Measurements from ENCODE around the gene C5orf63. TPM values are rescaled to one million over a fixed set of nuclear protein-coding genes. Genes with fewer than 3 reads are reported as not detected.

The C5orf63 gene
- total RNA-seq, 2 experiments from 2014 or later: 6.4 to 6.5 TPM

- ChIA-PET POLR2A (no interaction called here), CTCF (no interaction called here)
- Mint-ChIP-seq H3K27ac (no peak overlapping the region), H3K4me3 (no peak overlapping the region), H3K9me3 (ENCODE audit: insufficient read depth) (peaks cover 4% of the 10 kb centered on the region), H3K27me3 (ENCODE audit: low read depth) (no peaks in the 10 kb centered on the region), H3K36me3 (ENCODE audit: low read depth) (peaks cover 22% of the 10 kb centered on the region), H3K4me1 (ENCODE audit: low read depth) (no peaks in the 10 kb centered on the region)
- DNase-seq (no peak), ATAC-seq (no peak)
These were observed 21.7 kb downstream of the C5orf63 start for GRCh38 chr5:127051591-127051990.

- Mint-ChIP-seq H3K4me1 (ENCODE audit: low read depth) (no peaks in the 10 kb centered on the region), H3K27ac (no peak overlapping the region), H3K27me3 (ENCODE audit: low read depth) (no peaks in the 10 kb centered on the region), H3K36me3 (ENCODE audit: low read depth) (no peaks in the 10 kb centered on the region), H3K4me3 (no peak overlapping the region), H3K9me3 (ENCODE audit: insufficient read depth) (no peaks in the 10 kb centered on the region)
- ChIA-PET POLR2A (no interaction called here), CTCF (no interaction called here)
- ATAC-seq: no peak
- DNase-seq: no peak
These were observed 26.8 kb downstream of the C5orf63 start for GRCh38 chr5:127046343-127047072.

- no peak overlapping the region for H3K27ac Mint-ChIP-seq
- no peaks in the 10 kb centered on the region for H3K27me3 Mint-ChIP-seq (ENCODE audit: low read depth)
- H3K9me3 Mint-ChIP-seq (ENCODE audit: insufficient read depth): no peaks in the 10 kb centered on the region
- H3K4me1 Mint-ChIP-seq (ENCODE audit: low read depth): no peaks in the 10 kb centered on the region
- CTCF ChIA-PET: no interaction called here
- H3K36me3 Mint-ChIP-seq (ENCODE audit: low read depth): no peaks in the 10 kb centered on the region
- no peak for DNase-seq
- POLR2A ChIA-PET: no interaction called here
- H3K4me3 Mint-ChIP-seq: no peak overlapping the region
- ATAC-seq: no peak
These were observed 30.7 kb downstream of the C5orf63 start for GRCh38 chr5:127042593-127042992.

- no peaks in the 10 kb centered on the region for H3K9me3 Mint-ChIP-seq (ENCODE audit: insufficient read depth)
- ChIA-PET POLR2A (interaction anchor here (0.6 kb wide), 1 partner anchor 10 kb away, joined by 3 read pairs; no protein-coding TSS in a partner anchor), CTCF (no interaction called here)
These were observed 31.7 kb downstream of the C5orf63 start for GRCh38 chr5:127041571-127041970.

GRCh38 chr5:127040796-127041520 lies 32.3 kb downstream of the C5orf63 start:
- ChIA-PET CTCF (interaction anchor here (1.0 kb wide), 1 partner anchor 15 kb away, joined by 3 read pairs; no protein-coding TSS in a partner anchor), POLR2A (interaction anchor here (1.2 kb wide), 1 partner anchor 10 kb away, joined by 3 read pairs; the partner anchor contains the start of gene MARCHF3)

More at GRCh38 chr5:127041571-127041970, 31.7 kb downstream of the C5orf63 start:
- ATAC-seq (no peak), DNase-seq (no peak)
- H3K36me3 Mint-ChIP-seq (ENCODE audit: low read depth): no peaks in the 10 kb centered on the region
- no peaks in the 10 kb centered on the region for H3K4me1 Mint-ChIP-seq (ENCODE audit: low read depth)
- no peak overlapping the region for H3K27ac Mint-ChIP-seq
- no peak overlapping the region for H3K4me3 Mint-ChIP-seq
- H3K27me3 Mint-ChIP-seq (ENCODE audit: low read depth): no peaks in the 10 kb centered on the region

GRCh38 chr5:127038550-127038949 lies 34.8 kb downstream of the C5orf63 start:
- no peak overlapping the region for H3K27ac Mint-ChIP-seq
- ATAC-seq (no peak), DNase-seq (no peak)
- peaks cover 4% of the 10 kb centered on the region for H3K27me3 Mint-ChIP-seq (ENCODE audit: low read depth)
- H3K9me3 Mint-ChIP-seq (ENCODE audit: insufficient read depth): no peaks in the 10 kb centered on the region
- CTCF ChIA-PET: no interaction called here
- no peaks in the 10 kb centered on the region for H3K4me1 Mint-ChIP-seq (ENCODE audit: low read depth)
- H3K36me3 Mint-ChIP-seq (ENCODE audit: low read depth): no peaks in the 10 kb centered on the region
- no peak overlapping the region for H3K4me3 Mint-ChIP-seq
- POLR2A ChIA-PET: no interaction called here

More at GRCh38 chr5:127040796-127041520, 32.3 kb downstream of the C5orf63 start:
- DNase-seq (no peak), ATAC-seq (no peak)
- Mint-ChIP-seq H3K27ac (no peak overlapping the region), H3K4me1 (ENCODE audit: low read depth) (no peaks in the 10 kb centered on the region), H3K27me3 (ENCODE audit: low read depth) (no peaks in the 10 kb centered on the region), H3K4me3 (no peak overlapping the region), H3K9me3 (ENCODE audit: insufficient read depth) (no peaks in the 10 kb centered on the region), H3K36me3 (ENCODE audit: low read depth) (no peaks in the 10 kb centered on the region)

GRCh38 chr5:127031863-127032232 lies 41.5 kb downstream of the C5orf63 start:
- peak overlapping the region; percentile 90 for H3K4me3 Mint-ChIP-seq
- H3K36me3 Mint-ChIP-seq (ENCODE audit: low read depth): no peaks in the 10 kb centered on the region
- ChIA-PET POLR2A (interaction anchor here (0.7 to 4.4 kb wide), 4 partner anchors 10 to 254 kb away, joined by 3 to 23 read pairs (median 4); no protein-coding TSS in a partner anchor), CTCF (interaction anchor here (0.8 to 1.4 kb wide), 2 partner anchors 13 to 194 kb away, joined by 3 to 4 read pairs; no protein-coding TSS in a partner anchor)
- ATAC-seq (no peak), DNase-seq (no peak)
- peaks cover 26% of the 10 kb centered on the region for H3K27me3 Mint-ChIP-seq (ENCODE audit: low read depth)
- no peaks in the 10 kb centered on the region for H3K9me3 Mint-ChIP-seq (ENCODE audit: insufficient read depth)
- no peak overlapping the region for H3K27ac Mint-ChIP-seq
- H3K4me1 Mint-ChIP-seq (ENCODE audit: low read depth): peaks cover 15% of the 10 kb centered on the region

GRCh38 chr5:127031147-127031862 lies 42.0 kb downstream of the C5orf63 start:
- DNase-seq (no peak), ATAC-seq (peak; percentile 13)
- Mint-ChIP-seq H3K27me3 (ENCODE audit: low read depth) (peaks cover 26% of the 10 kb centered on the region), H3K9me3 (ENCODE audit: insufficient read depth) (no peaks in the 10 kb centered on the region), H3K4me3 (peak overlapping the region; percentile 90), H3K36me3 (ENCODE audit: low read depth) (no peaks in the 10 kb centered on the region), H3K4me1 (ENCODE audit: low read depth) (peaks cover 15% of the 10 kb centered on the region), H3K27ac (peak overlapping the region; percentile 63)
- POLR2A ChIA-PET: interaction anchor here (0.7 to 4.4 kb wide), 9 partner anchors 9 to 254 kb away, joined by 3 to 23 read pairs (median 3); no protein-coding TSS in a partner anchor
- CTCF ChIA-PET: interaction anchor here (0.8 to 1.4 kb wide), 3 partner anchors 14 to 193 kb away, joined by 3 to 8 read pairs (median 4); no protein-coding TSS in a partner anchor

- ChIA-PET POLR2A (interaction anchor here (0.8 to 4.4 kb wide), 9 partner anchors 10 to 253 kb away, joined by 3 to 23 read pairs (median 3); no protein-coding TSS in a partner anchor), CTCF (interaction anchor here (1.1 to 1.4 kb wide), 3 partner anchors 15 to 61 kb away, joined by 3 to 8 read pairs (median 3); no protein-coding TSS in a partner anchor)
- Mint-ChIP-seq H3K4me1 (ENCODE audit: low read depth) (peaks cover 15% of the 10 kb centered on the region), H3K9me3 (ENCODE audit: insufficient read depth) (no peaks in the 10 kb centered on the region), H3K4me3 (peak within 1 kb of the TSS; percentile 90), H3K36me3 (ENCODE audit: low read depth) (no peaks in the 10 kb centered on the region), H3K27me3 (ENCODE audit: low read depth) (peaks cover 26% of the 10 kb centered on the region), H3K27ac (peak within 1 kb of the TSS; percentile 79)
- DNase-seq (peak; percentile 94), ATAC-seq (peak; percentile 98)
These were observed 42.8 kb downstream of the C5orf63 start, which contains the start of gene MARCHF3 for GRCh38 chr5:127030259-127031146. Gene MARCHF3, minus strand, starts transcription at chr5:127030558. Its CDS starts 112,387 bp downstream, at chr5:126918171.

GRCh38 chr5:127029581-127030258 lies 43.6 kb downstream of the C5orf63 start:
- ChIA-PET CTCF (interaction anchor here (0.9 to 1.2 kb wide), 4 partner anchors 9 to 58 kb away, joined by 3 to 4 read pairs (median 3); no protein-coding TSS in a partner anchor), POLR2A (interaction anchor here (0.8 to 4.4 kb wide), 4 partner anchors 43 to 252 kb away, joined by 3 to 23 read pairs (median 4); no protein-coding TSS in a partner anchor)
- DNase-seq: peak; percentile 58
- ATAC-seq: peak; percentile 17
- H3K36me3 Mint-ChIP-seq (ENCODE audit: low read depth): no peaks in the 10 kb centered on the region
- H3K27me3 Mint-ChIP-seq (ENCODE audit: low read depth): peaks cover 26% of the 10 kb centered on the region
- no peaks in the 10 kb centered on the region for H3K9me3 Mint-ChIP-seq (ENCODE audit: insufficient read depth)
- peaks cover 15% of the 10 kb centered on the region for H3K4me1 Mint-ChIP-seq (ENCODE audit: low read depth)
- peak overlapping the region; percentile 90 for H3K4me3 Mint-ChIP-seq
- no peak overlapping the region for H3K27ac Mint-ChIP-seq
